Tibial artery (tissue), 4 donors: ENCODE data around the gene SYTL3.
"Not testable (repeated sequence)": the region's sequence is repeated elsewhere in the genome, so short reads cannot be mapped to it uniquely, and the experiment has no call there.

Source experiments
- DNase-seq, 2 donors: peaks; one replicate each; pipeline ENCODE4 v3.0.0-alpha.2; 2019
- H3K27ac ChIP-seq, 2 donors: fragments of 200-600 bp; sonication (generic) in 1 of 2; 1 replicate in 1 of 2; 2 replicates in 1 of 2; pipeline ENCODE4 v1.5.1; 2018 to 2019; ENCODE audit warnings: mild to moderate bottlenecking in 1 of 2
- H3K27me3 ChIP-seq, 2 donors: fragments of 200-600 bp; sonication (generic) in 1 of 2; one replicate each; pipeline versions ENCODE4 v1.5.1 to v1.6.0; 2016 to 2019
- H3K36me3 ChIP-seq, 3 donors: fragments of 200-600 bp; sonication (generic) in 2 of 3; one replicate each; pipeline ENCODE4 v1.5.1; 2016 to 2019; ENCODE audit warnings: mild to moderate bottlenecking in 2 of 3
- H3K4me1 ChIP-seq, 4 donors: fragments of 200-600 bp; sonication (generic) in 2 of 4; 1 replicate in 3 of 4; 2 replicates in 1 of 4; pipeline ENCODE4 v1.5.1; 2016 to 2019
- H3K4me3 ChIP-seq, 2 donors: fragments of 200-600 bp; sonication (generic) in 1 of 2; 1 replicate in 1 of 2; 2 replicates in 1 of 2; pipeline ENCODE4 v1.5.1; 2018 to 2019; ENCODE audit warnings: mild to moderate bottlenecking in 2 of 2
- H3K9me3 ChIP-seq, 3 donors: fragments of 200-600 bp; sonication (generic) in 1 of 3; one replicate each; pipeline ENCODE4 v1.5.1; 2016 to 2019
- intact Hi-C: fragments of 100-400 bp; cut with DNase I; formaldehyde crosslinking; loops from one replicate; pipeline ENCODE4 v1.15.0; 2023; ENCODE audit warnings: low total_unique reads
- TF ChIP-seq, protein P1 (sequence below), 2 experiments: fragments of 200-600 bp in 1 of 2; fragments of 450-650 bp in 1 of 2; IDR thresholded peaks; one replicate each; pipeline ENCODE4 v1.5.1; 2017 to 2019; ENCODE audit warnings: antibody characterized with exemption in 2 of 2, mild to moderate bottlenecking in 1 of 2, moderate library complexity in 1 of 2

Gene SYTL3

DNA sequence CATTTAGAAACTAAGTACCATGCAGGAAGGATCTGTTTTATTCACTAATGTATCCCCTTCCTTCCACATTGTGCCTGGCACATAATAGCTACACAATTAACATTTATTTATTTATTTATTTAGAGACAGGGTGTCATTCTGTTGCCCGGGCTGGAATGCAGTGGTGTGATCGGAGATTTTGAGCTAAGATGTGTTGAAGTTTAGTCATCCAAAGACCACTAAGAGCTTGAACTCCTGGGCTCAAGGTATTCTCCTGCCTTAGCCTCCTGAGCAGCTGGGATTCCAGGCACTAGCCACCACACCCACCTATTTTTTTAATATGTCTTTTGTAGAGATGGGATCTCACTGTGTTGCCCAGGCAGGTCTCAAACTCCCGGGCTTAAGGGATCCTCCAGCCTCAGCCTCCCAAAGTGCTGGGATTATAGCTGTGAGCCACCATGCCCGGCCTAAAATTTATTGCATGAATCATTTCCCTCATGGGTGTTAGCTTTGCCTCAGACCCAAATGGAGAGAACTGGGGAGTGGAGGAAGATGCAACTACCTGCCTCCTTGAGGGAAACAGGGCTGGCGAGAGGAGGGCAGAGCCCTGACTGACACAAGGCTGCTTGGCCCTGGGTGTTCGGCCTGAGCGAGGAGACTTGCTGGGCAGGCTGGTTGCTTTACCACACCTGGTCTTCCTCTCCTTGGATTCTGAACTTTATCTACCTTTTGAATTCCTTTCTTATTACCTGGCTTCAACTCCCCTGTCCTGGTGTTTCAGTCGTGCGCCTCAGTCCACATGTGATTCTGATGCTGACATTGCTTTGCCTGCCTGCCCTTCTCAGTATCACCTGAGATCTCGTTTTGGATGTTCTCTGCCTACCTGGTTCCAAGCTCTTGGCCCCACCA, 3.6 kb upstream of the SYTL3 start:
- no peaks in the 10 kb centered on the region for H3K36me3 ChIP-seq
- H3K4me3 ChIP-seq = no peak overlapping the region
- H3K27me3 ChIP-seq = no peaks in the 10 kb centered on the region
- peak overlapping the region; percentile 92 to 99 for H3K27ac ChIP-seq
- TF ChIP-seq, protein P1, sequence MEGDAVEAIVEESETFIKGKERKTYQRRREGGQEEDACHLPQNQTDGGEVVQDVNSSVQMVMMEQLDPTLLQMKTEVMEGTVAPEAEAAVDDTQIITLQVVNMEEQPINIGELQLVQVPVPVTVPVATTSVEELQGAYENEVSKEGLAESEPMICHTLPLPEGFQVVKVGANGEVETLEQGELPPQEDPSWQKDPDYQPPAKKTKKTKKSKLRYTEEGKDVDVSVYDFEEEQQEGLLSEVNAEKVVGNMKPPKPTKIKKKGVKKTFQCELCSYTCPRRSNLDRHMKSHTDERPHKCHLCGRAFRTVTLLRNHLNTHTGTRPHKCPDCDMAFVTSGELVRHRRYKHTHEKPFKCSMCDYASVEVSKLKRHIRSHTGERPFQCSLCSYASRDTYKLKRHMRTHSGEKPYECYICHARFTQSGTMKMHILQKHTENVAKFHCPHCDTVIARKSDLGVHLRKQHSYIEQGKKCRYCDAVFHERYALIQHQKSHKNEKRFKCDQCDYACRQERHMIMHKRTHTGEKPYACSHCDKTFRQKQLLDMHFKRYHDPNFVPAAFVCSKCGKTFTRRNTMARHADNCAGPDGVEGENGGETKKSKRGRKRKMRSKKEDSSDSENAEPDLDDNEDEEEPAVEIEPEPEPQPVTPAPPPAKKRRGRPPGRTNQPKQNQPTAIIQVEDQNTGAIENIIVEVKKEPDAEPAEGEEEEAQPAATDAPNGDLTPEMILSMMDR (IDR thresholded peaks at IDR 0.05) = no peak
- H3K9me3 ChIP-seq = no peaks in the 10 kb centered on the region
- intact Hi-C loops = no loop called here
- H3K4me1 ChIP-seq = peaks cover 0 to 43% (median 37%) of the 10 kb centered on the region in 4 donors
- peak in 1 of 2 donors; percentile 44 for DNase-seq

- intact Hi-C loops = no loop called here
- TF ChIP-seq, protein P1 (IDR thresholded peaks at IDR 0.05) = no peak
- Histone ChIP-seq H3K9me3 (no peaks in the 10 kb centered on the region), H3K4me1 (peaks cover 0 to 30% (median 25%) of the 10 kb centered on the region in 4 donors), H3K4me3 (no peak overlapping the region), H3K36me3 (no peaks in the 10 kb centered on the region), H3K27me3 (no peaks in the 10 kb centered on the region), H3K27ac (peak overlapping the region in 1 of 2 donors; percentile 48)
- DNase-seq = no peak
These were observed 2.4 kb upstream of the SYTL3 start for GRCh38 chr6:158647501-158647900.

- Histone ChIP-seq H3K4me3 (no peak overlapping the region), H3K4me1 (peaks cover 0 to 18% (median 13%) of the 10 kb centered on the region in 4 donors), H3K36me3 (no peaks in the 10 kb centered on the region), H3K9me3 (no peaks in the 10 kb centered on the region), H3K27me3 (no peaks in the 10 kb centered on the region), H3K27ac (peak overlapping the region; percentile 48 to 66)
- intact Hi-C loops = no loop called here
- peak in 1 of 2 donors; percentile 47 for DNase-seq
- TF ChIP-seq, protein P1 (IDR thresholded peaks at IDR 0.05) = no peak
These were observed 1.1 kb upstream of the SYTL3 start for GRCh38 chr6:158648682-158649131.

DNA sequence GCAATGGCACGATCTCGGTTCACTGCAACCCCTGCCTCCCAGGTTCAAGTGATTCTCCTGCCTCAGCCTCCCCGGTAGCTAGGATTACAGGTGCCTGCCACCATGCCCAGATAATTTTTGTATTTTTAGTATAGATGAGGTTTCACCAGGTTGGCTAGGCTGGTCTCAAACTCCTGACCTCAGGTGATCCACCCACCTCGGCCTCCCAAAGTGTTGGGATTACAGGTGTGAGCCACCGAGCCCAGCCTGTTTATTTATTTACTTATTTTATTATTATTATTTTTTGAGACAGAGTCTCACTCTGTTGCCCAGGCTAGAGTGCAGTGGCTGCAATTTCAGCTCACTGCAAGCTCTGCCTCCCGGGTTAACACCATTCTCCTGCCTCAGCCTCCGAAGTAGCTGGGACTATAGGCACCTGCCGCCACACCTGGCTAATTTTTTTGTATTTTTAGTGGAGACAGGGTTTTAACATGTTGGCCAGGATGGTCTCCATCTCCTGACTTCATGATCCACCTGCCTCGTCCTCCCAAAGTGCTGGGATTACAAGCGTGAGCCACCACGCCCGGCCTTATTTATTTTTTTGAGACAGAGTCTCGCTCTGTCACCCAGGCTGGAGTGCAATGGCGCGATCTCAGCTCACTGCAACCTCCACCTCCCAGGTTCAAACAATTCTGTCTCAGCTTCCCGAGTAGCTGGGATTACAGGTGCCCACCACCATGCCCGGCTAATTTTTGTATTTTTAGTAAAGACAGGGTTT, 2.3 kb downstream of the SYTL3 start:
- intact Hi-C loops, H3K36me3 ChIP-seq, H3K27me3 ChIP-seq, H3K4me3 ChIP-seq, H3K9me3 ChIP-seq, H3K27ac ChIP-seq: not testable (repeated sequence)
- H3K4me1 ChIP-seq = peaks cover 0 to 16% (median 9%) of the 10 kb centered on the region in 4 donors
- DNase-seq = peak in 1 of 2 donors; percentile 25

GRCh38 chr6:158653577-158654354, 3.9 kb downstream of the SYTL3 start:
- intact Hi-C loops = no loop called here
- H3K4me1 ChIP-seq = peaks cover 0 to 8% (median 5%) of the 10 kb centered on the region in 4 donors
- no peaks in the 10 kb centered on the region for H3K9me3 ChIP-seq
- no peaks in the 10 kb centered on the region for H3K36me3 ChIP-seq
- no peaks in the 10 kb centered on the region for H3K27me3 ChIP-seq
- H3K27ac ChIP-seq = no peak overlapping the region
- TF ChIP-seq, protein P1 (IDR thresholded peaks at IDR 0.05) = no peak
- peak in 1 of 2 donors; percentile 68 for DNase-seq
- no peak overlapping the region for H3K4me3 ChIP-seq
